Lower lobe of right lung (tissue), 2 donors: ENCODE measurements around the gene ZDHHC21. TPM values are rescaled to one million over a fixed set of nuclear protein-coding genes. Genes with fewer than 3 reads are reported as not detected.

Experiments used
- ATAC-seq, 2 donors: fragments of 200-7000 bp; cut with Tn5 transposase; one replicate each; pipeline ENCODE4 v1.9.1; 2020 to 2022; ENCODE audit warnings: mild to moderate bottlenecking in 2 of 2, moderate library complexity in 2 of 2
- DNase-seq: peaks from one replicate; pipeline ENCODE4 v3.0.0-alpha.2; 2020
- H3K27ac ChIP-seq: fragments of 200-600 bp; one replicate; pipeline ENCODE4 v1.8.0; 2022
- H3K27me3 ChIP-seq: fragments of 200-600 bp; one replicate; pipeline ENCODE4 v1.8.0; 2022; ENCODE audit warnings: low read depth
- H3K36me3 ChIP-seq: fragments of 200-600 bp; one replicate; pipeline ENCODE4 v1.8.0; 2022; ENCODE audit warnings: mild to moderate bottlenecking
- H3K4me1 ChIP-seq: fragments of 200-600 bp; one replicate; pipeline ENCODE4 v1.8.0; 2022
- H3K4me3 ChIP-seq: fragments of 200-600 bp; one replicate; pipeline ENCODE4 v1.8.0; 2022; ENCODE audit warnings: mild to moderate bottlenecking
- H3K9me3 ChIP-seq: fragments of 200-600 bp; one replicate; pipeline ENCODE4 v1.8.0; 2022
- CTCF ChIP-seq: fragments of 200-600 bp; IDR thresholded peaks from one replicate; pipeline ENCODE4 v1.8.0; 2022; ENCODE audit warnings: antibody characterized with exemption, mild to moderate bottlenecking
- intact Hi-C: fragments of 100-400 bp; cut with DNase I; formaldehyde crosslinking; loops from one replicate; pipeline ENCODE4 v1.11.0; 2022
- total RNA-seq: library from RNA; stranded (reverse); fragmentation: NEBNext Ultra II Directional; extraction: Animal tissue kit (Norgen Biotek cat#: 25700); gene quantifications from one replicate; pipeline ENCODE4 v1.2.1, GENCODE V29; 2021
- donor health status: DM: no; HTN: yes; CAD: no; lungs with severe emphysema.

Gene ZDHHC21
- total RNA-seq, 1 donor from 2014 or later, result 19.7 TPM

DNA sequence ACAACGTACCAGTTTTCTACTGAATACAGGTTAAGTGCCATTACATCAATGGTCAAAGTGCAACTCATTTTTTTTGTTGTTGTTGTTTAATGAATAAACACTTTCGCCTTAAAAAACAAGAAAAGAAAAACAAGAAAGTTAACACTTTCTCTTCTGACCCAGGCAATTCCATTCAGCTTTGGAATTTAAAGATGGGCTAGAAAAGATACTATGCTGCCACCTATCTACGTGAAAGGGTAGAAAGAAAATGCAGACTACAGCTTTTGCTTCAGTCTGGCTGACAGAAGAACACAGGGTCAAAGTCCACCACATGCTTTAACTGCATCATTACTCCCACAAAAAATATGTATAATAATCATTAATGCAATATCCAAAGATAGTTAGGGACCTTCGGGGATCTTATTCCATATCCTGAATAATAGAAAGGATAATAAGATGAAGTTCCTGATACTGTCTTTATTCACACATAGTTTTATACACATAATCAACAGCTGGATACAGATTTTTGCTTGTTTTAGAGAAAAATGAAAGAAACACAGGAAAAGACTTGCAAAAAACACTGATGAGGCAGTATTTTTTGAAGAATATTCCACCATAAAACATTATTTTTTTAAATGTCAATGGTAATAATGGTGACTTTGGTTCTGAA, 40.4 kb downstream of the ZDHHC21 start:
- DNase-seq, result no peak
- H3K4me1 ChIP-seq, result no peaks in the 10 kb centered on the region

DNA sequence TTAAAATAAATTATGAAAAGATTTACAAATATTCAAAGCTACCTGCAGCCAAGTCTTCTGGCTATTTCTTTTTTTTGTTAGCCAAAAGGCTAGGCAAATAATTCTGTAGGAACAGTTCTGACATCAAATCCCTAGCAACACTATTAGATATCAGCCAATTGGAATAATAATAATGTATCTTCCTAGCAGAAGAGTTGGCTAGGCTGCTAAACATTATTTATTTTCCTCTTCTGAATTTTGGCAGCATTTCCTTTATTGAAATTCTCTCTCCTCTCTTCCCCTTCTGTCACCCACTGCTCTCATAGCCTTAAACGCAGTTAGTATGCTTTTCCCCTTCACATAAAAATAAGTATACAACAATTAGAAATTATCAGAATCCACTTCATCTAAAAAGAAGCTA, 42.6 kb downstream of the ZDHHC21 start:
- Histone ChIP-seq H3K36me3 (no peaks in the 10 kb centered on the region), H3K9me3 (peaks cover 14% of the 10 kb centered on the region), H3K4me1 (no peaks in the 10 kb centered on the region), H3K27me3 (no peaks in the 10 kb centered on the region), H3K4me3 (no peak overlapping the region), H3K27ac (no peak overlapping the region)
- TF ChIP-seq CTCF, result no peak
- DNase-seq (no peak), ATAC-seq (no peak)
- intact Hi-C loops, result no loop called here

More for the DNA sequence above, 40.4 kb downstream of the ZDHHC21 start:
- Histone ChIP-seq H3K27me3 (no peaks in the 10 kb centered on the region), H3K27ac (no peak overlapping the region), H3K36me3 (peaks cover 1% of the 10 kb centered on the region), H3K4me3 (no peak overlapping the region), H3K9me3 (peaks cover 16% of the 10 kb centered on the region)
- ATAC-seq, result no peak
- TF ChIP-seq CTCF, result peak; percentile 38
- intact Hi-C loops, result no loop called here

- DNase-seq (no peak), ATAC-seq (no peak)
- no peaks in the 10 kb centered on the region for H3K36me3 ChIP-seq
- H3K9me3 ChIP-seq, result no peaks in the 10 kb centered on the region
- no peak overlapping the region for H3K27ac ChIP-seq
- H3K4me3 ChIP-seq, result no peak overlapping the region
- no peaks in the 10 kb centered on the region for H3K4me1 ChIP-seq
- intact Hi-C loops, result no loop called here
- H3K27me3 ChIP-seq, result no peaks in the 10 kb centered on the region
- TF ChIP-seq CTCF, result no peak
Measured at GRCh38 chr9:14645648-14646047, 47.6 kb downstream of the ZDHHC21 start.

- no peak for ATAC-seq
- intact Hi-C loops, result no loop called here
Measured at GRCh38 chr9:14640967-14641366, 52.3 kb downstream of the ZDHHC21 start.

DNA sequence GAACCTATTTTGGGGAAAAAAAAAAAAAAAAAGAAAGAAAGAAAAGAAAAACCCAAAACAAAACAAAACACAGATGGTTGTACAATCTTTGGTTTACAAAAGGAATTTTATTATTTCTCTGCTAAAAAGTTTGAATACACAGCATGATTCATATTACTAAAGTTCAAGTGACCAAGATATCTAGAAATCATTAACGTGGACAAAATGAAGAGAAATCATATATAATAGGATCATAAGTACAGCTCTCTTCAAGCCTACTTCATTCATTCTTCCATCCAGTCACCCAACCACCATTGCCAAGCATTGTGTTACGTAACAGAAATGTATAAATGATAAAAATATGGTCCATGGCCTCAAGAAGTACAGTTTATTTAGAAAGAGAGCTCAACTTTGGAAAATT, 52.9 kb downstream of the ZDHHC21 start:
- no peaks in the 10 kb centered on the region for H3K36me3 ChIP-seq
- H3K4me1 ChIP-seq, result no peaks in the 10 kb centered on the region
- H3K9me3 ChIP-seq, result no peaks in the 10 kb centered on the region
- H3K27me3 ChIP-seq, result no peaks in the 10 kb centered on the region
- DNase-seq (no peak), ATAC-seq (no peak)
- intact Hi-C loops, result no loop called here
- H3K27ac ChIP-seq, result no peak overlapping the region
- TF ChIP-seq CTCF, result no peak
- no peak overlapping the region for H3K4me3 ChIP-seq

More at GRCh38 chr9:14640967-14641366, 52.3 kb downstream of the ZDHHC21 start:
- no peaks in the 10 kb centered on the region for H3K36me3 ChIP-seq
- no peaks in the 10 kb centered on the region for H3K4me1 ChIP-seq
- no peak overlapping the region for H3K4me3 ChIP-seq
- no peaks in the 10 kb centered on the region for H3K27me3 ChIP-seq
- no peak for DNase-seq
- H3K9me3 ChIP-seq, result no peaks in the 10 kb centered on the region
- no peak overlapping the region for H3K27ac ChIP-seq
- TF ChIP-seq CTCF, result no peak
